K562 (cell line): ENCODE results near the gene NIN.

Experiments
- ADNP ChIP-seq: fragments of 200-800 bp; sonication (Bioruptor generic); IDR thresholded peaks from 2 replicates; pipeline ENCODE4 v1.6.1; 2016; ENCODE audit warnings: missing genetic modification characterization, missing compliant biosample characterization
- CTCF ChIP-seq, 3 experiments: IDR thresholded peaks in 2 of 3; conservative IDR thresholded peaks in 1 of 3; 2 replicates each; pipeline ENCODE4 v1.5.1; 2011 to 2012; ENCODE audit warnings: low read length in 3 of 3, mild to moderate bottlenecking in 3 of 3, control low read depth in 2 of 3, improper control_type of control experiment in 1 of 3, inconsistent platforms in 1 of 3, low read depth in 1 of 3, mixed read lengths in 1 of 3, moderate library complexity in 1 of 3; ENCODE audit not compliant: insufficient read depth in 2 of 3
- ELF4 ChIP-seq: fragments of 450-650 bp; formaldehyde crosslinking; IDR thresholded peaks from 2 replicates; pipeline ENCODE4 v1.4.0; 2022; ENCODE audit warnings: missing genetic modification characterization
- GABPA ChIP-seq: fragments of 200-800 bp; sonication (Bioruptor generic); conservative IDR thresholded peaks from 2 replicates; pipeline ENCODE4 v1.6.1; 2016; ENCODE audit warnings: low read depth, missing genetic modification characterization, missing compliant biosample characterization
- MYC ChIP-seq, 2 experiments: fragments of 250-450 bp in 1 of 2; sonication (Bioruptor Pico) in 1 of 2; IDR thresholded peaks; 2 replicates each; pipeline versions ENCODE4 v1.5.1 to v1.6.1; 2012 to 2021; ENCODE audit warnings: low read depth in 2 of 2, borderline replicate concordance in 1 of 2, improper control_type of control experiment in 1 of 2, low read length in 1 of 2, mild to moderate bottlenecking in 1 of 2, moderate library complexity in 1 of 2
- REST ChIP-seq, 2 experiments: fragments of 450-650 bp; formaldehyde crosslinking in 1 of 2; IDR thresholded peaks; 2 replicates each; pipeline versions ENCODE4 v1.4.0 to v1.6.1; 2014 to 2020; ENCODE audit warnings: mild to moderate bottlenecking in 2 of 2, borderline replicate concordance in 1 of 2, low read depth in 1 of 2
- TFE3 ChIP-seq: fragments of 450-650 bp; formaldehyde crosslinking; IDR thresholded peaks from 2 replicates; pipeline ENCODE4 v1.4.0; 2020; ENCODE audit warnings: mild to moderate bottlenecking, mixed read lengths
- UBTF ChIP-seq, 2 experiments: IDR thresholded peaks; 2 replicates each; pipeline ENCODE4 v1.6.1; 2012; ENCODE audit warnings: improper control_type of control experiment in 2 of 2, low read depth in 2 of 2, low read length in 2 of 2, borderline replicate concordance in 1 of 2
- YY1 ChIP-seq, 3 experiments: IDR thresholded peaks; 2 replicates each; pipeline ENCODE4 v1.6.1; 2011; ENCODE audit warnings: low read length in 2 of 3, mild to moderate bottlenecking in 2 of 3, moderate library complexity in 2 of 3, borderline replicate concordance in 1 of 3, control low read depth in 1 of 3, low read depth in 1 of 3; ENCODE audit not compliant: insufficient read depth in 3 of 3, insufficient replicate concordance in 2 of 3, control insufficient read depth in 1 of 3, insufficient read length in 1 of 3; ENCODE audit errors: extremely low read depth in 1 of 3
- ZFP91 ChIP-seq: sonication (generic); formaldehyde crosslinking; IDR thresholded peaks from 2 replicates; pipeline ENCODE4 v1.8.0; 2022; ENCODE audit warnings: mild to moderate bottlenecking, missing genetic modification reagents
- ZNF274 ChIP-seq: IDR thresholded peaks from 2 replicates; pipeline ENCODE4 v1.6.1; 2011; ENCODE audit warnings: low read depth, mild to moderate bottlenecking, low read length, moderate library complexity, borderline replicate concordance
- ZNF324 ChIP-seq: fragments of 250-450 bp; sonication (Bioruptor Pico); IDR thresholded peaks from 2 replicates; pipeline ENCODE4 v1.4.0; 2020; ENCODE audit warnings: mild to moderate bottlenecking
- ZNF699 ChIP-seq: fragments of 250-450 bp; sonication (Bioruptor Pico); IDR thresholded peaks from 2 replicates; pipeline ENCODE4 v1.8.0; 2021; ENCODE audit warnings: mild to moderate bottlenecking, moderate library complexity; ENCODE audit not compliant: insufficient replicate concordance

- TF ChIP-seq ZNF324 (CRISPR knock-in tag), result no peak
- no peak for TF ChIP-seq ZNF274
- no peak for TF ChIP-seq ADNP (tag)
- TF ChIP-seq REST (IDR thresholded peaks at IDR 0.05; ENCODE audit: borderline replicate concordance), result no peak
- TF ChIP-seq REST (CRISPR knock-in tag; IDR thresholded peaks at IDR 0.05; ENCODE audit: low read depth), result no peak
- TF ChIP-seq CTCF (IDR thresholded peaks at IDR 0.05 in 2 of 3, conservative IDR thresholded peaks at IDR 0.05 in 1 of 3; ENCODE audit: insufficient read depth in 2 of 3, low read depth in 1 of 3, low read length in 3 of 3), result peak; percentile 53 to 63 (median 60)
- TF ChIP-seq TFE3 (CRISPR knock-in tag), result no peak
- TF ChIP-seq GABPA (tag), result no peak
- TF ChIP-seq MYC (IDR thresholded peaks at IDR 0.05; ENCODE audit: low read depth, low read length), result no peak
- no peak for TF ChIP-seq MYC (CRISPR knock-in tag; IDR thresholded peaks at IDR 0.05; ENCODE audit: borderline replicate concordance, low read depth)
- TF ChIP-seq ZFP91 (CRISPR knock-in tag), result no peak
- TF ChIP-seq ELF4 (CRISPR knock-in tag), result no peak
- peak in 1 of 3 experiments; percentile 18 for TF ChIP-seq YY1 (IDR thresholded peaks at IDR 0.05; ENCODE audit: borderline replicate concordance in 1 of 3, control insufficient read depth in 1 of 3, extremely low read depth in 1 of 3, insufficient read depth in 3 of 3, insufficient read length in 1 of 3, insufficient replicate concordance in 2 of 3, low read depth in 1 of 3, low read length in 2 of 3)
- no peak for TF ChIP-seq ZNF699 (CRISPR knock-in tag)
- no peak for TF ChIP-seq UBTF (IDR thresholded peaks at IDR 0.05; ENCODE audit: borderline replicate concordance in 1 of 2, low read depth in 2 of 2, low read length in 2 of 2)
Observed at GRCh38 chr14:50860478-50861086, 29.6 kb upstream of the NIN start.
